HUDEP-2 (cell line): ENCODE data around the gene PLEKHA6.

ENCODE experiments used
- DNase-seq, 76 experiments: peaks; one replicate each; lab custom pipeline; 2025; ENCODE audit not compliant: unreplicated experiment in 76 of 76; lab: John Stamatoyannopoulos, UW

PLEKHA6 gene, protein sequence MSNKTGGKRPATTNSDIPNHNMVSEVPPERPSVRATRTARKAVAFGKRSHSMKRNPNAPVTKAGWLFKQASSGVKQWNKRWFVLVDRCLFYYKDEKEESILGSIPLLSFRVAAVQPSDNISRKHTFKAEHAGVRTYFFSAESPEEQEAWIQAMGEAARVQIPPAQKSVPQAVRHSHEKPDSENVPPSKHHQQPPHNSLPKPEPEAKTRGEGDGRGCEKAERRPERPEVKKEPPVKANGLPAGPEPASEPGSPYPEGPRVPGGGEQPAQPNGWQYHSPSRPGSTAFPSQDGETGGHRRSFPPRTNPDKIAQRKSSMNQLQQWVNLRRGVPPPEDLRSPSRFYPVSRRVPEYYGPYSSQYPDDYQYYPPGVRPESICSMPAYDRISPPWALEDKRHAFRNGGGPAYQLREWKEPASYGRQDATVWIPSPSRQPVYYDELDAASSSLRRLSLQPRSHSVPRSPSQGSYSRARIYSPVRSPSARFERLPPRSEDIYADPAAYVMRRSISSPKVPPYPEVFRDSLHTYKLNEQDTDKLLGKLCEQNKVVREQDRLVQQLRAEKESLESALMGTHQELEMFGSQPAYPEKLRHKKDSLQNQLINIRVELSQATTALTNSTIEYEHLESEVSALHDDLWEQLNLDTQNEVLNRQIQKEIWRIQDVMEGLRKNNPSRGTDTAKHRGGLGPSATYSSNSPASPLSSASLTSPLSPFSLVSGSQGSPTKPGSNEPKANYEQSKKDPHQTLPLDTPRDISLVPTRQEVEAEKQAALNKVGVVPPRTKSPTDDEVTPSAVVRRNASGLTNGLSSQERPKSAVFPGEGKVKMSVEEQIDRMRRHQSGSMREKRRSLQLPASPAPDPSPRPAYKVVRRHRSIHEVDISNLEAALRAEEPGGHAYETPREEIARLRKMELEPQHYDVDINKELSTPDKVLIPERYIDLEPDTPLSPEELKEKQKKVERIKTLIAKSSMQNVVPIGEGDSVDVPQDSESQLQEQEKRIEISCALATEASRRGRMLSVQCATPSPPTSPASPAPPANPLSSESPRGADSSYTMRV

DNA sequence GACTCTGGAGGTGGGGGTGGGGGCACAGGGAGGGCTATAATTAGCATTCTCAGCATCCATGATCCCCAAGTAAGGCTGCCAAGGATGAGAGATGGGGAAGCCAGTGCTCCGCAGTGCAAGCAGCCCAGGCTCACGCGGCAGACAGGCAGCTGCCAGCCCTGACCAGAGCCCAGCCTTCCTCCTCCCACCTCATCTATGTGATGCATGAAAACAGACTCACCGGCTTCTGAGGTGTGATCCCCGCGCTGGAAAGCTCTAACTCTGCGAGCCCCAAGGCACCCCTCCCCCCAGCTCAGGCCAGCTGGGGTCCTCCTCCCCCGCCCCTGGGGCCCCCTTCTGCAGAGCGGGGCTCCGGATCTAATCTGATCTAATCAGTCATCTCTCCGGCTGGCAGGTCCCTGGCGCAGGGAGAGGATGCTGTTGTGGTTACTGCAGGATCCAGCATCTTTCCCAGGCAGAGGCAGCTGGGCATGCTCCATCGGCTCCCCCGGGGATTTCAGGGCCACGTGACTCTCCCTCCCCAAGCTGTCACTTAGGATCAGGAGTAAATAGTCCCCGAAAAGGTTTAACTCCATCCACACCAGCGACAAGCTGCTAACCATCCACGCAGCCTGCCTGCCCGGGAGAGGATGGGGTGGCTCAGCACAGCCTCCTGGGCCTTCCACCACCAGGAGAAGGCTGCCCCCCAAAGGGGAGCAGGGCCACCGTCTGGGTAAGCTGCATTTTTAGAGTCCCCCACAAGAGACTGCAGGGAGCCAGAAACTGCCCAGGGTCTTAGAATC is at the start of gene PLEKHA6:
Gene PLEKHA6, minus strand, starts transcription at position 456 of the 782 bp plus-strand sequence. CDS start 86,202 bp downstream, outside the sequence.
- DNase-seq, result peak in 2 of 76 experiments; percentile 3 to 12

GRCh38 chr1:204409123-204409522 is 49.4 kb upstream of the PLEKHA6 start:
- no peak for DNase-seq

DNA sequence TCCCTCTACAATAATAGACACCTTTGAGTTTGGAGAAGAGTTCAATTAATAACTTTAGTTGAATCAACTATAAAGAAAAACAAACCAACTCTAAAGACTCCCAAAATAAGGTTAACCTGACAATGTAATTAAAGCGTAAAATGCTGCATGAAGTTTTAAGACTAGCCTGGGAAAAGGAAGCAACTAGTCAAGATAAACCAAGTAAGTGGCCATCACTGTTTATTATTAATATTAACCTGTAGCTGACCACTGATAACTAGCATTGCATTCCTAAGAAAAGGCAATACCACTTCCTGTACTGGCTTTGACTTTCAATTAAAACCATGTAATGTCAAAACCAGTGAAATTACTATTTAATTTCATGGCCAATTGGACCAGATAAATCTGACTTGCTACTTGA is 48.9 kb upstream of the PLEKHA6 start:
- DNase-seq, result no peak

GRCh38 chr1:204408074-204408507 is 48.4 kb upstream of the PLEKHA6 start:
- DNase-seq, result peak in 56 of 76 experiments; percentile 9 to 62 (median 36)

DNA sequence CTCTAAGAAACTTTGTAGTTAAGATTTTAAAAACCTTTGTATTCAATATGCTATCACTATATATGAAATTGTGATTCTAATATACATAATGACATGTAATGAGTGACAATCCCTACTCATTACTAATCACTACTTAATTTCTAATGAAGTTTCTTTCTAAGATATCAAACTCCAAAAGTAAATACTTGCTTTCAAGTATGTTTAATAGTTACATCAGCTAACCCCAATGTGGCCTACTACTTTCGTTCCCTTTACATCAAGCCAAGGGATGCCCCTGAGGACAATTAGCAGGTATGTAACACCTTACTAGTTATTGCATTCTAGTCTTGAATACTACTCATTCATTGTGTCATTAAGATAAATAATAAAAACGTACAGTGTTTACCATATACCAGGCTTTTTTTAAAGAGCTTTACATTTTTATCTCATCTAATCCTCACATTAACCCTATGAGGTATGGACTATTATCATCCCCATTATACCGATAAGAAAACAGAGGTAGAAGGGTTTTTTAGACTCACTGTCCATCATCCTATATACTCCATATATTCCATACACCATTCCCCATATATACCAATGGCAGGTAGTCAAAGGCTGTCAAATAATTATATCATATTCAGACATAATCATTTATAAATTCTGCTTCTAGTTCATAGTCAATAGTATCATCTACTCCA is 47.7 kb upstream of the PLEKHA6 start:
- DNase-seq, result no peak

GRCh38 chr1:204406621-204407020 is 46.9 kb upstream of the PLEKHA6 start:
- DNase-seq, result no peak

- no peak for DNase-seq
Measured at GRCh38 chr1:204405988-204406387, 46.3 kb upstream of the PLEKHA6 start.

DNA sequence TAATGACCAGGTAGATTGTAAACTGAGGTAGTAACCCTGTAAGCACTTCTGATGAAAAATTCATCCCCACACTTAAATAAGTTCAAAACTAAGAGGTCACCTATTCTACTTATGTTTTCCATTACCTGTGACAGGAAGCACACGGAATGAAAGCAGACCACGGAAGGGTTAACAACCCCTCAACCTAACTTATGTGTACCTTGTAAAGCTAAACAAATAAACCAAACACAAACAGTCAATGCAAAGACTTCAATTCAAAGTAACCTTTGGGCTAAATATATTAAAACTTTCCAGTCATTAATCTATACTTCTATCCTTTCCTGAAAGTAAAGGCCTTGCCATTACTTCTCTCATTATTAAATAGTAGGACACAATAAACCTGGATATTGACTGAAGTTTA is 44.9 kb upstream of the PLEKHA6 start:
- DNase-seq, result no peak

- no peak for DNase-seq
Measured at GRCh38 chr1:204402391-204402790, 42.7 kb upstream of the PLEKHA6 start.

GRCh38 chr1:204401730-204402129 is 42.0 kb upstream of the PLEKHA6 start:
- DNase-seq, result no peak

DNA sequence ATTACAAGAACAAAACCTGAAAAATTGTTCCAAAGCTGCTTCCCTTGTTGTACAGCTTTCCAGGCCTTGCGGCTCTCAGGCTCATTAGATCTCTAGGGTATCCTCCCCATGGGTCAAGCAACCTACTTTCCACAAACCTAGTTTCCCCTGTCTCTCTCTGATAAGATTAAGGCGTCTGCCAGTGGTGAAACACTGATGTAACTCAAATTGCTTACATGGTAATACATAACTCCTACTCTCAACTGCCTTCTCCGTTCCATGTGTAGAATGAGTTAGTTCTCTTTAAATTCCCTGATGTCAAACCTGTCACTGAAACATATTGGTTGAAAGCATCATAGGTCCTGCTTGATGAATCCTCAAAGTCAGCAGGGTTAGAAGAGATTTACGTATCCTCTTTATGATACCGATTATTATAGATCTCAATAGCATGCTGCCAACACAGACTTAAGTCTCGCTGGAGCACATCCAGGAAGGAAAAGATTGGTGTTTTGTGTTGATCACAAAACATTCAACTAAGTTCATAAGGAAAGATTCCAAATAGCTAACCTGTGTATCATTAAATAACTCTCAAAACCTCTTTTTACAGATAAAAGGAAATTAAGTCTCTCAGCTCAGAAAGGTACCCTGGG is 41.3 kb upstream of the PLEKHA6 start:
- DNase-seq, result no peak

DNA sequence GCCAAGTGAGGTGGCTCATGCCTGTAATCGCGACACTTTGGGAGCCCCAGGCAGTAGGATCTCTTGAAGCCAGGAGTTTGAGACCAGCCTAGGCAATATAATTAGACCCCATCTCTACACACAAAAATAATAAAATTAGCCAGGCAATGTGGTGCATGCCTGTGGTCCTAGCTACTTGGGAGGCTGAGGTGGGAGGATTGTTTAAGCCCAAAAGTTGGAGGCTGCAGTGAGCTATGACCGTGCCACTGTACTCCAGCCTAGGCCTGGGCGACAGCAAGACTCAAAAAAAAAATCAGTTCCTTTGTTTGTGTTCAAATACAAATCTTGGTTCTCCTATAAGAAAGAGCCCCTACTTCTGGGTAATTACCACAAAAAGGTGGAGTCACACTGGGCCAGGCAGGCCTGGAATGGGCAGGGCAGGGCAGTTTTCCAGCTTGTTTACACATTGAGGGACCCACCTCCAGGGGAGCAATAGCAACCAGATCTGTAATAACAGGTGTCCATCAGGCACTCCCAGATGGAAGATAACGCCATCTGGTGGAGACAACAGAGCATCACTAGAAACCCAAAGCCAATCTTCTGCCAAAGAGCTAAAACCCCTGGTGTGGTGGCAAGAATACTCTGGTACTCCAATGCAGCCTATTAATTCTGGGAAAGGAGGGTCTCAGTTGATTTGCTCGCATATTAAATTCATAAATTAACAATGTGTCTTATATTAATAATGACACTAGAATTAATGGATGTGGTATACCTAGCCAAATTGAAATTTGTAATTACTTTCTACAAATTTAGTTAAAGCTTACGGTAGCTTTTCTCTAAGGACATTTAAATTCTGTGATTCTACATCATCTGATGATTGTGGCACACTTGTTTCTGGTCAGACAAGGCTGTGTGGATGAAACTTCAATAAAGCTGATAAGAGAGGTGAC is 38.7 kb upstream of the PLEKHA6 start:
- DNase-seq, result peak in 67 of 76 experiments; percentile 6 to 81 (median 48)

GRCh38 chr1:204396015-204396583 is 36.4 kb upstream of the PLEKHA6 start:
- DNase-seq, result peak in 7 of 76 experiments; percentile 9 to 26 (median 19)

DNA sequence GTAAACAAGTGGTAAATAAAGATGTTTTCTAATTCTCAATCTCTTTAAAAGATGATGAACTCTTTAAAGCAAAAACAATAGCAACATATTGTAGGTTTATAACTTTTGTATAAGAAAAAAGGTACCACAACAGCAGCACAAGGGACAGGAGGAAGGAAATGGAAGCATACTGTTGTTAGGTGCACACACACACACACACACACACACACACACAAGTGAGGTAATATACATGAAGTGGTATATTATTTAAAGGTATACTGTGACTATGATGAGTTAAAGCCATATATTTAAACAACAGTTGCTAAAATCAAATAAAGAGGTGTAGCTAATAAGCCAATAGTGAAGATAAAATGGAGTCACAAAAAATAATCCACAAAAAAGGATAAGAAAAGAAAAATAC is 31.9 kb upstream of the PLEKHA6 start:
- DNase-seq, result no peak

GRCh38 chr1:204390751-204391466 is 31.2 kb upstream of the PLEKHA6 start:
- no peak for DNase-seq

DNA sequence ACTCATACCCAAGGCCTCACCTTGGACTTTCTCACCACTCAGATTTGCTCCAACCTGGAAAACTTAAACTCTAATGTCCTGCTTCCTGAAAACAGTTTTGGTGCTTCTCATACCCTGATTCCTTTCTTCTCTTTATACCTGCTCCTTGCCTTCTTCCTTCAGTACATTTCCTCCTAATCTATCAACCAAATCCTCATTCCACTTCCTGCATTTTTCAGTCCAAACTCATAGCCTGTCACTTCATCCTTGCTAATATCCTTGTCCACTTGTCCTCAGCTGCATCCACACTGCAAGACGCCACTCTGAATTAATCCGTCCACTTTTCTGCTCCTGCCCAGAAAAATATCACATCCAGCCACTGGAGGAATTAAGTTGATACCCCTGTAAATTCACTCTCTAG is 26.0 kb upstream of the PLEKHA6 start:
- no peak for DNase-seq

- DNase-seq, result no peak
Measured at GRCh38 chr1:204384636-204385352, 25.1 kb upstream of the PLEKHA6 start.
